ENCODE data around the gene TRIP10.
A peak's percentile ranks its signal among the peaks of the same experiment; 100 is the strongest.

DNA sequence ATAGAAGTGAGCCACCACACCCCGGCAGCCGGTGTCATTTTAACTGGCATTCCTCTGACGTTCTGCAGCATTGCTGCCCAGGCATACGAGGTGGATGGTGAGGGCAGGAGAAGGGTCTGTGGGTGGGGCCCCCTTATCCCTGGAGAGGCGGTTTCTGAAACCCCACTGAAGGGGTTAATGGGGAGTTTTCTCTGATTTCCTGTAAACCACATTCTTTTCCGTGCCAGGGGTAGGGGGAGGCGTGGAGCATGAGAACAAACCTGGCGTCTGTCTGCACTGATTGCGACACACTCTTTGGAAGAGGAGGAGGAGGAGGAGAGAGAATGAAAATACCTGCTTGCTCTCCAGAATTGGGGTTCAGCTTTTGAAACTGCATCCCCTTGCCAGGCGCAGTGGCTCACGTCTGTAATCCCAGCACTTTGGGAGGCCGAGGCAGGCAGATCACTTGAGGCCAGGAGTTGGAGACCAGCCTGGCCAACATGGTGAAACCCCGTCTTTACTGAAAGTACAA lies 16.3 kb upstream of the TRIP10 start:
- TF ChIP-seq YY1 (IDR thresholded peaks at IDR 0.05) = peak; percentile 42
- TF ChIP-seq, protein P1, sequence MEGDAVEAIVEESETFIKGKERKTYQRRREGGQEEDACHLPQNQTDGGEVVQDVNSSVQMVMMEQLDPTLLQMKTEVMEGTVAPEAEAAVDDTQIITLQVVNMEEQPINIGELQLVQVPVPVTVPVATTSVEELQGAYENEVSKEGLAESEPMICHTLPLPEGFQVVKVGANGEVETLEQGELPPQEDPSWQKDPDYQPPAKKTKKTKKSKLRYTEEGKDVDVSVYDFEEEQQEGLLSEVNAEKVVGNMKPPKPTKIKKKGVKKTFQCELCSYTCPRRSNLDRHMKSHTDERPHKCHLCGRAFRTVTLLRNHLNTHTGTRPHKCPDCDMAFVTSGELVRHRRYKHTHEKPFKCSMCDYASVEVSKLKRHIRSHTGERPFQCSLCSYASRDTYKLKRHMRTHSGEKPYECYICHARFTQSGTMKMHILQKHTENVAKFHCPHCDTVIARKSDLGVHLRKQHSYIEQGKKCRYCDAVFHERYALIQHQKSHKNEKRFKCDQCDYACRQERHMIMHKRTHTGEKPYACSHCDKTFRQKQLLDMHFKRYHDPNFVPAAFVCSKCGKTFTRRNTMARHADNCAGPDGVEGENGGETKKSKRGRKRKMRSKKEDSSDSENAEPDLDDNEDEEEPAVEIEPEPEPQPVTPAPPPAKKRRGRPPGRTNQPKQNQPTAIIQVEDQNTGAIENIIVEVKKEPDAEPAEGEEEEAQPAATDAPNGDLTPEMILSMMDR (IDR thresholded peaks at IDR 0.05; ENCODE audit: low read depth, low read length, missing input control) = no peak
